BE2C (cell line): ENCODE measurements around the gene FGF14.
A peak's percentile ranks its signal among the peaks of the same experiment; 100 is the strongest.
"Not testable (repeated sequence)": the region's sequence is repeated elsewhere in the genome, so short reads cannot be mapped to it uniquely, and the experiment has no call there.

Experiments used
- DNase-seq: peaks from one replicate; pipeline ENCODE4 v3.0.0-alpha.2; 2020
- H3K27me3 ChIP-seq: fragments of 250-450 bp; sonication (Bioruptor Pico); 2 replicates; pipeline ENCODE4 v1.5.1; 2020; ENCODE audit warnings: mild to moderate bottlenecking
- H3K36me3 ChIP-seq: fragments of 250-450 bp; sonication (Bioruptor Pico); 2 replicates; pipeline ENCODE4 v1.5.1; 2020; ENCODE audit warnings: mild to moderate bottlenecking
- H3K4me1 ChIP-seq: fragments of 250-450 bp; sonication (Bioruptor Pico); 2 replicates; pipeline ENCODE4 v1.5.1; 2020
- H3K4me3 ChIP-seq: 2 replicates; pipeline ENCODE4 v1.5.1; 2011; ENCODE audit warnings: low read depth, low read length
- H3K9me3 ChIP-seq: fragments of 250-450 bp; sonication (Bioruptor Pico); 2 replicates; pipeline ENCODE4 v1.5.1; 2020
- CTCF ChIP-seq: IDR thresholded peaks from 2 replicates; pipeline ENCODE4 v1.5.1; 2012; ENCODE audit warnings: mild to moderate bottlenecking, low read depth, low read length

The FGF14 gene

GRCh38 chr13:102100234-102100633 is 301.6 kb downstream of the FGF14 start:
- Histone ChIP-seq H3K4me3 (no peak overlapping the region), H3K9me3 (no peaks in the 10 kb centered on the region), H3K27me3 (no peaks in the 10 kb centered on the region), H3K4me1 (no peaks in the 10 kb centered on the region), H3K36me3 (no peaks in the 10 kb centered on the region)
- DNase-seq: no peak
- no peak for TF ChIP-seq CTCF

GRCh38 chr13:102097708-102098107 is 304.1 kb downstream of the FGF14 start:
- Histone ChIP-seq H3K36me3 (no peaks in the 10 kb centered on the region), H3K9me3 (no peaks in the 10 kb centered on the region), H3K27me3 (no peaks in the 10 kb centered on the region), H3K4me3 (no peak overlapping the region), H3K4me1 (no peaks in the 10 kb centered on the region)
- DNase-seq: no peak
- no peak for TF ChIP-seq CTCF

- H3K27me3 ChIP-seq, H3K4me3 ChIP-seq, DNase-seq, H3K4me1 ChIP-seq, H3K36me3 ChIP-seq, H3K9me3 ChIP-seq: not testable (repeated sequence)
Measured at GRCh38 chr13:102093288-102093687, 308.6 kb downstream of the FGF14 start.

GRCh38 chr13:102091231-102091630 is 310.6 kb downstream of the FGF14 start:
- no peaks in the 10 kb centered on the region for H3K36me3 ChIP-seq
- H3K4me3 ChIP-seq: no peak overlapping the region
- H3K27me3 ChIP-seq: no peaks in the 10 kb centered on the region
- H3K4me1 ChIP-seq: no peaks in the 10 kb centered on the region; the same call in 1 of the 2 replicates
- DNase-seq: peak; percentile 18
- H3K9me3 ChIP-seq: no peaks in the 10 kb centered on the region
- peak; percentile 50 for TF ChIP-seq CTCF

- Histone ChIP-seq H3K27me3 (no peaks in the 10 kb centered on the region), H3K4me3 (no peak overlapping the region), H3K9me3 (no peaks in the 10 kb centered on the region), H3K4me1 (no peaks in the 10 kb centered on the region; the same call in 1 of the 2 replicates), H3K36me3 (no peaks in the 10 kb centered on the region)
- no peak for DNase-seq
- TF ChIP-seq CTCF: no peak
Measured at GRCh38 chr13:102090532-102090931, 311.3 kb downstream of the FGF14 start.

- no peaks in the 10 kb centered on the region for H3K36me3 ChIP-seq
Measured at GRCh38 chr13:102089722-102090121, 312.1 kb downstream of the FGF14 start.

More at GRCh38 chr13:102089722-102090121, 312.1 kb downstream of the FGF14 start:
- no peak overlapping the region for H3K4me3 ChIP-seq
- no peak for TF ChIP-seq CTCF
- no peaks in the 10 kb centered on the region for H3K9me3 ChIP-seq
- no peaks in the 10 kb centered on the region for H3K27me3 ChIP-seq
- no peak for DNase-seq
- H3K4me1 ChIP-seq: peaks cover 2% of the 10 kb centered on the region
